Measurements from ENCODE around the gene DNAH3. TPM values are rescaled to one million over a fixed set of nuclear protein-coding genes. Genes with fewer than 3 reads are reported as not detected.

The DNAH3 gene
- total RNA-seq, 1 experiment from 2014 or later, result 0.70 TPM

DNA sequence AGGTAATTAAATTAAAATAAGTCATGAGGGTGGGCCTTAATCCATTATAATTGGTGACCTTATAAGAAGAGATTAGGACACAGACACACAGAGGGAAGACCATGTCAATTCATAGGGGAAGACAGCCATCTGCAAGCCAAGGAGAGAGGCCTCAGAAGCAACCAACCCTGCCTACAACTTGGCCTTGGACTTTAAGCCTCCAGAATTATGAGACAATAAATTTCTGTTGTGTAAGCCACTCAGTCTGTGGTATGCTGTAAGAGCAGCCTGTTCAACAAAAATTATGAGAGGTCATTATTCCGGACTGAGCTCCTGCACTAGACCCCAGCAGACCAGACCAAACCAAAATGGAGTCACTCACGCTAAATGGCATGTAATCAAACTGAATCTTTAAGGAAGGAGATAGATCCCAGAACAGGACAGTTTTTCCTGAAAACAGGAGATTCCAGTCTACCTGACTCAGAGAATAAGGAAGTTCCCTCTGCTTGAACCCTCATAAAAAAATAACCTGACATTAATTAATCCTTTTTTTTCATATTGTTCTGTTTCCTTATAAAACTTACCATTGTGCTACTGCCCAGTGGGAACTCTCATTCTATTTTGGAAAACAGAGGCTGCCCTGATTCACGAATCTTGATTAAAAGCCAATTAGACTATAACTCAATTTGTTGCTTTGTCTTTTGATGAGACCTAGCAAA, 74.3 kb downstream of the DNAH3 start:
- no peaks in the 10 kb centered on the region for H3F3A ChIP-seq (ENCODE audit: insufficient read depth, low read depth)
- H3K4me3 ChIP-seq, result no peak overlapping the region
- H3K27me3 ChIP-seq (ENCODE audit: insufficient read depth, low read depth), result no peaks in the 10 kb centered on the region
- no peaks in the 10 kb centered on the region for H3K36me3 ChIP-seq (ENCODE audit: low read depth)
- H3K27ac ChIP-seq, result no peak overlapping the region
- H3K9me2 ChIP-seq (ENCODE audit: insufficient read depth), result no peaks in the 10 kb centered on the region
- BruUV-seq (replicated peaks), result no TSS peak
- no peak overlapping the region for H3K4me2 ChIP-seq
- no peaks in the 10 kb centered on the region for H4K20me1 ChIP-seq (ENCODE audit: insufficient read depth)
- no peaks in the 10 kb centered on the region for H3K9me3 ChIP-seq (ENCODE audit: insufficient read depth, low read depth)
- H3K4me1 ChIP-seq (replicated peaks; ENCODE audit: insufficient read depth), result no peaks in the 10 kb centered on the region
- H2AFZ ChIP-seq, result no peak overlapping the region
- no peak for DNase-seq
- no peaks in the 10 kb centered on the region for H3K79me2 ChIP-seq (ENCODE audit: low read depth)
- no peak for TF ChIP-seq EZH2 (IDR thresholded peaks at IDR 0.05; ENCODE audit: low read depth)
- TF ChIP-seq, protein P1, sequence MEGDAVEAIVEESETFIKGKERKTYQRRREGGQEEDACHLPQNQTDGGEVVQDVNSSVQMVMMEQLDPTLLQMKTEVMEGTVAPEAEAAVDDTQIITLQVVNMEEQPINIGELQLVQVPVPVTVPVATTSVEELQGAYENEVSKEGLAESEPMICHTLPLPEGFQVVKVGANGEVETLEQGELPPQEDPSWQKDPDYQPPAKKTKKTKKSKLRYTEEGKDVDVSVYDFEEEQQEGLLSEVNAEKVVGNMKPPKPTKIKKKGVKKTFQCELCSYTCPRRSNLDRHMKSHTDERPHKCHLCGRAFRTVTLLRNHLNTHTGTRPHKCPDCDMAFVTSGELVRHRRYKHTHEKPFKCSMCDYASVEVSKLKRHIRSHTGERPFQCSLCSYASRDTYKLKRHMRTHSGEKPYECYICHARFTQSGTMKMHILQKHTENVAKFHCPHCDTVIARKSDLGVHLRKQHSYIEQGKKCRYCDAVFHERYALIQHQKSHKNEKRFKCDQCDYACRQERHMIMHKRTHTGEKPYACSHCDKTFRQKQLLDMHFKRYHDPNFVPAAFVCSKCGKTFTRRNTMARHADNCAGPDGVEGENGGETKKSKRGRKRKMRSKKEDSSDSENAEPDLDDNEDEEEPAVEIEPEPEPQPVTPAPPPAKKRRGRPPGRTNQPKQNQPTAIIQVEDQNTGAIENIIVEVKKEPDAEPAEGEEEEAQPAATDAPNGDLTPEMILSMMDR (conservative IDR thresholded peaks at IDR 0.05), result no peak
- POLR2A ChIA-PET (ENCODE audit: unreplicated experiment), result no interaction called here
- intact Hi-C loops (cut with micrococcal nuclease; ENCODE audit: unreplicated experiment), result no loop called here
- CTCF ChIA-PET, result no interaction called here

DNA sequence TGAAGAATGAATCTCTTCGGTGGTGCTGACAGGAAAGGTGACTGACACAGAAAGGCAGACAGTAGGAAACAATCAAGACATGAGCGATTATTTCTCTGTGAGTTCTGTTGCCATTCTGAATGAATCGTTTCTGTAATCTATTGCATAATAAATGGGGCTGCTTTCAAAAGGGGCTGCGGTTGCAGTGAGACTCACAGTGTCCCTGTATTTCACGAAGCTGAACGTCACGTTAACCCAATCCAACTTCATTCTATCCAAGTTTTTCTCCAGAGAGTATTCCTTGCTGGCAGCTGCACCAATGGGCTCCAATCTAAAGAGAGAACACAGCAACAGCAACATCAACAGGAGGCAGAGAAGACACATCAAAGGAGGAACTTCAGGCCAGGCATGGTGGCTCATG, 75.4 kb downstream of the DNAH3 start:
- intact Hi-C loops (cut with micrococcal nuclease; ENCODE audit: unreplicated experiment), result no loop called here
- Histone ChIP-seq H3K4me2 (no peak overlapping the region), H3K9me2 (ENCODE audit: insufficient read depth) (no peaks in the 10 kb centered on the region), H3K9me3 (ENCODE audit: insufficient read depth, low read depth) (no peaks in the 10 kb centered on the region), H3K36me3 (ENCODE audit: low read depth) (no peaks in the 10 kb centered on the region), H2AFZ (no peak overlapping the region), H3K27me3 (ENCODE audit: insufficient read depth, low read depth) (no peaks in the 10 kb centered on the region), H4K20me1 (ENCODE audit: insufficient read depth) (no peaks in the 10 kb centered on the region), H3K4me1 (replicated peaks; ENCODE audit: insufficient read depth) (no peaks in the 10 kb centered on the region), H3K27ac (no peak overlapping the region), H3K4me3 (no peak overlapping the region), H3F3A (ENCODE audit: insufficient read depth, low read depth) (no peaks in the 10 kb centered on the region), H3K79me2 (ENCODE audit: low read depth) (no peaks in the 10 kb centered on the region)
- CTCF ChIA-PET, result no interaction called here
- no peak for DNase-seq
- POLR2A ChIA-PET (ENCODE audit: unreplicated experiment), result no interaction called here
- BruUV-seq (replicated peaks), result no TSS peak
- no peak for TF ChIP-seq EZH2 (IDR thresholded peaks at IDR 0.05; ENCODE audit: low read depth)
- TF ChIP-seq, protein P1 (conservative IDR thresholded peaks at IDR 0.05), result no peak

DNA sequence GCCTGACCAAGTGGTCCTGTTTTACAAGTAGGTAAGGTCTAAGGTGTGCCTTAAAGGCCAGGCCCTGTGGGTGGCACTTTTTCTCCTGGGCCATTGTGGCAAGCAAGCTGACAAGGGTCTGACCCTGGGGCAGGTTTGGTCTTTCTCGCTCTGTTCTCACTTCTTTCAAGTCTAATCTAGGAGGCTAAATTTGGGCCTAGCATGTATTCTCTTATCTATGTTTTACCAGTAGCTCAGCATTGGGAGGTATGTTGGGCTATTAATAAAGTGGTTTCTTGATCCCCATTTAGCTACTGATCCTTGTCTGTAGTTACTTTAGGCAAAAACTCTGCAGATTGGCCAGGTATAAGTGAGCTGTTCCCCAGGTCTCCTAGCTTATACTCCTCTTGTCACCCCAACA, 77.7 kb downstream of the DNAH3 start:
- no TSS peak for BruUV-seq (replicated peaks)
- CTCF ChIA-PET, result no interaction called here

More for the DNA sequence above, 77.7 kb downstream of the DNAH3 start:
- Histone ChIP-seq H3K27ac (no peak overlapping the region), H3K27me3 (ENCODE audit: insufficient read depth, low read depth) (no peaks in the 10 kb centered on the region), H3K79me2 (ENCODE audit: low read depth) (no peaks in the 10 kb centered on the region), H3F3A (ENCODE audit: insufficient read depth, low read depth) (no peaks in the 10 kb centered on the region), H3K4me2 (no peak overlapping the region), H3K4me3 (no peak overlapping the region), H3K9me3 (ENCODE audit: insufficient read depth, low read depth) (no peaks in the 10 kb centered on the region), H3K9me2 (ENCODE audit: insufficient read depth) (no peaks in the 10 kb centered on the region), H3K4me1 (replicated peaks; ENCODE audit: insufficient read depth) (no peaks in the 10 kb centered on the region), H4K20me1 (ENCODE audit: insufficient read depth) (no peaks in the 10 kb centered on the region), H3K36me3 (ENCODE audit: low read depth) (no peaks in the 10 kb centered on the region), H2AFZ (no peak overlapping the region)
- TF ChIP-seq EZH2 (IDR thresholded peaks at IDR 0.05; ENCODE audit: low read depth), result no peak
- TF ChIP-seq, protein P1 (conservative IDR thresholded peaks at IDR 0.05), result no peak
- DNase-seq, result no peak
- POLR2A ChIA-PET (ENCODE audit: unreplicated experiment), result no interaction called here
- intact Hi-C loops (cut with micrococcal nuclease; ENCODE audit: unreplicated experiment), result no loop called here

All from PC-9 (cell line).